Osteoblast (primary cell): ENCODE data around the gene DNMT3B. TPM values are rescaled to one million over a fixed set of nuclear protein-coding genes. Genes with fewer than 3 reads are reported as not detected.

ENCODE experiments used
- DNase-seq: peaks from one replicate; pipeline ENCODE4 v3.0.0; 2011; ENCODE audit warnings: low spot score, mixed read lengths; ENCODE audit not compliant: insufficient read length; ENCODE audit errors: missing footprints
- H2AFZ ChIP-seq: 2 replicates; pipeline ENCODE4 v1.6.0; 2011; ENCODE audit warnings: mild to moderate bottlenecking, low read length
- H3K27ac ChIP-seq: 2 replicates; pipeline ENCODE4 v1.5.1; 2011; ENCODE audit warnings: mild to moderate bottlenecking, low read depth, low read length, moderate library complexity
- H3K27me3 ChIP-seq: 2 replicates; pipeline ENCODE4 v1.6.0; 2012; ENCODE audit warnings: mild to moderate bottlenecking, control low read depth, inconsistent platforms, low read length, moderate library complexity; ENCODE audit not compliant: insufficient read depth
- H3K36me3 ChIP-seq: 2 replicates; pipeline ENCODE4 v1.5.1; 2011; ENCODE audit warnings: mild to moderate bottlenecking, low read length, control low read depth, moderate library complexity; ENCODE audit not compliant: insufficient read depth
- H3K4me1 ChIP-seq: 2 replicates; pipeline ENCODE4 v1.5.1; 2011; ENCODE audit warnings: mild to moderate bottlenecking, low read length, control low read depth, moderate library complexity; ENCODE audit not compliant: insufficient read depth
- H3K4me2 ChIP-seq: 2 replicates; pipeline ENCODE4 v1.6.0; 2011; ENCODE audit warnings: mild to moderate bottlenecking, low read length; ENCODE audit not compliant: insufficient read depth
- H3K4me3 ChIP-seq: fragments of 200-600 bp; sonication (generic); 3 replicates; pipeline ENCODE4 v1.5.1; 2012; ENCODE audit warnings: mild to moderate bottlenecking, low read length, inconsistent platforms; ENCODE audit not compliant: insufficient read depth
- H3K79me2 ChIP-seq: 2 replicates; pipeline ENCODE4 v1.6.0; 2012; ENCODE audit warnings: mild to moderate bottlenecking, low read length, control low read depth, inconsistent platforms; ENCODE audit not compliant: insufficient read depth
- H3K9me3 ChIP-seq: 2 replicates; pipeline ENCODE4 v1.5.1; 2011; ENCODE audit warnings: low read depth, low read length, control low read depth
- H4K20me1 ChIP-seq: 2 replicates; pipeline ENCODE4 v1.6.0; 2012; ENCODE audit warnings: mild to moderate bottlenecking, low read length, control low read depth; ENCODE audit not compliant: insufficient read depth
- total RNA-seq: library from RNA; depleted of rRNA; stranded (reverse); fragments of >200 nt; gene quantifications from 2 replicates; pipeline ENCODE4 v1.2.3, GENCODE V29; 2012
- TF ChIP-seq, protein P1 (sequence below): IDR thresholded peaks from 2 replicates; pipeline ENCODE4 v1.5.1; 2011; ENCODE audit warnings: mild to moderate bottlenecking, low read depth, low read length, moderate library complexity; ENCODE audit errors: extremely low read depth

The DNMT3B gene
- total RNA-seq, 1 donor: 2.5 TPM

DNA sequence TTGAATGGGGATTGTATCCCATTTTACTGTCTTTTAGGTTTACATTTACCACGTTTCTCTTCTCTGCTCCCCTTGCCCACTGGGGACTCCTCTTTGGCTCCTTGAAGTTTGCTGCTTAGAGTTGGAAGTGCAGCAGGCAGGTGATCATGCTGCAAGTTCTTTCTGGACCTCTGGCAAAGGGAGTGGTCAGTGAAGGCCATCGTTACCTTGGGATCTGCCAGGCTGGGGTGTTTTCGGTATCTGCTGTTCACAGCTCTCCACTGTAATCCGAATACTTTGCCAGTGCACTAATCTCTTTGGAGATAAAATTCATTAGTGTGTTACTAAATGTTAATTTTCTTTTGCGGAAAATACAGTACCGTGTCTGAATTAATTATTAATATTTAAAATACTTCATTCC lies 87.4 kb downstream of the DNMT3B start:
- H3K36me3 ChIP-seq: peaks cover 71% of the 10 kb centered on the region

DNA sequence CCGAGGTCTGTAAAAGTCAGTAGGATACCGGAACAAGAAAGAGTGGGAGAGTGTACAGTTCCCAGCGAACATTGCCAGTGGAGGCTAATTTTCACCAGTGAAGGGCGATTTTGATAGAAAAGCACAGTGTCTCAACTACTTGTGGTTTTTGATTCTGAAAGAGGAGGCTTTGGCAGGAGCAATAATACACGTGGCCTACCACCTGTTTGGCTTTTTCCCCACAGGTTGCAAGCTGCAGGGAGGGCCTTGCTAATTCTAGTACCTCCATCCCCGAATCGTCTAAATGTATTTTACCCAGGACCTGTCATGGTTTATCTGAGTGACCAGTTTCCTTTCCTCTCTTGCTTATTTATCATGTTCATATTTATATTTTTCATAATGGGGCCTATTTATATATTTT lies 93.2 kb downstream of the DNMT3B start:
- Histone ChIP-seq H4K20me1 (no peaks in the 10 kb centered on the region), H3K4me2 (no peak overlapping the region), H3K36me3 (peaks cover 54% of the 10 kb centered on the region), H3K4me1 (no peaks in the 10 kb centered on the region), H3K27ac (no peak overlapping the region), H3K27me3 (no peaks in the 10 kb centered on the region), H3K4me3 (no peak overlapping the region), H3K9me3 (no peaks in the 10 kb centered on the region), H3K79me2 (peaks cover 13% of the 10 kb centered on the region), H2AFZ (no peak overlapping the region)
- TF ChIP-seq, protein P1, sequence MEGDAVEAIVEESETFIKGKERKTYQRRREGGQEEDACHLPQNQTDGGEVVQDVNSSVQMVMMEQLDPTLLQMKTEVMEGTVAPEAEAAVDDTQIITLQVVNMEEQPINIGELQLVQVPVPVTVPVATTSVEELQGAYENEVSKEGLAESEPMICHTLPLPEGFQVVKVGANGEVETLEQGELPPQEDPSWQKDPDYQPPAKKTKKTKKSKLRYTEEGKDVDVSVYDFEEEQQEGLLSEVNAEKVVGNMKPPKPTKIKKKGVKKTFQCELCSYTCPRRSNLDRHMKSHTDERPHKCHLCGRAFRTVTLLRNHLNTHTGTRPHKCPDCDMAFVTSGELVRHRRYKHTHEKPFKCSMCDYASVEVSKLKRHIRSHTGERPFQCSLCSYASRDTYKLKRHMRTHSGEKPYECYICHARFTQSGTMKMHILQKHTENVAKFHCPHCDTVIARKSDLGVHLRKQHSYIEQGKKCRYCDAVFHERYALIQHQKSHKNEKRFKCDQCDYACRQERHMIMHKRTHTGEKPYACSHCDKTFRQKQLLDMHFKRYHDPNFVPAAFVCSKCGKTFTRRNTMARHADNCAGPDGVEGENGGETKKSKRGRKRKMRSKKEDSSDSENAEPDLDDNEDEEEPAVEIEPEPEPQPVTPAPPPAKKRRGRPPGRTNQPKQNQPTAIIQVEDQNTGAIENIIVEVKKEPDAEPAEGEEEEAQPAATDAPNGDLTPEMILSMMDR: no peak
- DNase-seq: no peak

More for the DNA sequence above, 87.4 kb downstream of the DNMT3B start:
- no peak for DNase-seq
- Histone ChIP-seq H4K20me1 (peaks cover 30% of the 10 kb centered on the region), H3K4me1 (no peaks in the 10 kb centered on the region), H3K4me2 (no peak overlapping the region), H3K9me3 (no peaks in the 10 kb centered on the region), H2AFZ (no peak overlapping the region), H3K27ac (no peak overlapping the region), H3K4me3 (no peak overlapping the region), H3K27me3 (no peaks in the 10 kb centered on the region), H3K79me2 (peaks cover 44% of the 10 kb centered on the region)
- TF ChIP-seq, protein P1: no peak

DNA sequence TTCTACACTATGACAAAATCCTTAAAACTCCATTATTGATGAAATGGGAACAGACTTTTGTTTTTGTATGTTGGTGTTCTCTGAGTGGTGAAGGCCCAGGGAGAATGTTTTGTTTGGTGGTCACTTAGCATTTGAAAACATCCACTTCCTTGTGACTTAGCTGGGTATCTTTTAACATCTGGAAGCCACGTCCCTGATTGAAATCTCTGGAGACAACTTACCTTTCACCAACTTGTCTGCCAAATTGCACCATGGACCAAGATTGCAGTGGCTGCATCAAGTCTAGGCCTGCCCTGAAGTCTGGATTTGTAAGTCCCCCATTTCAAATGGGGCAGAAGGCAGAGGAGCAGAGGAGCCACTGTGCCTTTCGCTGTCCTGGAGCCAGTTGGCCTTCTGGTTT lies 96.0 kb downstream of the DNMT3B start:
- DNase-seq: no peak
- H2AFZ ChIP-seq: no peak overlapping the region
- no peaks in the 10 kb centered on the region for H4K20me1 ChIP-seq
- no peak overlapping the region for H3K4me2 ChIP-seq
- peaks cover 30% of the 10 kb centered on the region for H3K36me3 ChIP-seq
- H3K27me3 ChIP-seq: no peaks in the 10 kb centered on the region
- H3K4me3 ChIP-seq: no peak overlapping the region
- TF ChIP-seq, protein P1: no peak
- peaks cover 6% of the 10 kb centered on the region for H3K79me2 ChIP-seq
- no peaks in the 10 kb centered on the region for H3K4me1 ChIP-seq
- no peaks in the 10 kb centered on the region for H3K9me3 ChIP-seq
- H3K27ac ChIP-seq: no peak overlapping the region

Other genes with a start within 250 kb of the DNMT3B start
- gene NOL4L, start 177.1 kb upstream of the DNMT3B start, total RNA-seq: 5.9 and 6.2 TPM in 2 replicates
- gene C20orf203, start 88.4 kb upstream of the DNMT3B start, total RNA-seq: under 0.01 and 0.29 TPM in 2 replicates
- gene COMMD7, start 18.9 kb upstream of the DNMT3B start, total RNA-seq: 61.2 and 69.2 TPM in 2 replicates
- gene MAPRE1, start 57.6 kb downstream of the DNMT3B start, total RNA-seq: 74.8 and 80.3 TPM in 2 replicates
- 1.4 TPM in 1 of 2 replicates, not detected in the other for gene EFCAB8, start 96.5 kb downstream of the DNMT3B start, total RNA-seq
- gene SUN5, start 242.0 kb downstream of the DNMT3B start, total RNA-seq: not detected in 2 replicates
- not detected in 2 replicates for gene BPIFB2, start 245.3 kb downstream of the DNMT3B start, total RNA-seq